ENCODE measurements around the gene TCEA2. TPM values are rescaled to one million over a fixed set of nuclear protein-coding genes. Genes with fewer than 3 reads are reported as not detected.

The TCEA2 gene
- total RNA-seq, 2 experiments from 2014 or later, result 36.4 to 71.2 TPM

GRCh38 chr20:64055893-64056638 lies 6.9 kb upstream of the TCEA2 start:
- Histone ChIP-seq H2AFZ (ENCODE audit: low read length) (no peak overlapping the region), H3K4me2 (ENCODE audit: low read length) (no peak overlapping the region), H3K4me1 (ENCODE audit: insufficient read depth, low read length, poor library complexity, severe bottlenecking) (peaks cover 14% of the 10 kb centered on the region), H3K36me3 (ENCODE audit: insufficient read depth, low read length) (no peaks in the 10 kb centered on the region), H4K20me1 (ENCODE audit: insufficient read depth, low read length) (no peaks in the 10 kb centered on the region), H3K27ac (ENCODE audit: low read depth, low read length, poor library complexity, severe bottlenecking) (no peak overlapping the region), H3K79me2 (ENCODE audit: insufficient read depth, low read depth, low read length) (no peaks in the 10 kb centered on the region), H3K9me2 (ENCODE audit: insufficient read depth, low read length) (no peaks in the 10 kb centered on the region), H3K4me3 (ENCODE audit: low read depth, low read length, poor library complexity, severe bottlenecking) (no peak overlapping the region), H3K9me3 (ENCODE audit: low read length) (no peaks in the 10 kb centered on the region)
- intact Hi-C loops (cut with micrococcal nuclease; ENCODE audit: unreplicated experiment), result no loop called here
- CTCF ChIA-PET (ENCODE audit: unreplicated experiment), result no interaction called here
- TF ChIP-seq EZH2phosphoT487 (IDR thresholded peaks at IDR 0.05; ENCODE audit: borderline replicate concordance, low read depth, low read length) (no peak), CTCF (conservative IDR thresholded peaks at IDR 0.05; ENCODE audit: low read length) (no peak)
- POLR2A ChIA-PET, result no interaction called here
- no peak for DNase-seq (ENCODE audit: low spot score)
- BruUV-seq (replicated peaks), result no TSS peak

GRCh38 chr20:64056639-64056888 lies 6.4 kb upstream of the TCEA2 start:
- Histone ChIP-seq H3K4me2 (ENCODE audit: low read length) (no peak overlapping the region), H3K4me1 (ENCODE audit: insufficient read depth, low read length, poor library complexity, severe bottlenecking) (peaks cover 14% of the 10 kb centered on the region), H3K36me3 (ENCODE audit: insufficient read depth, low read length) (no peaks in the 10 kb centered on the region), H3K9me3 (ENCODE audit: low read length) (no peaks in the 10 kb centered on the region), H2AFZ (ENCODE audit: low read length) (no peak overlapping the region), H3K9me2 (ENCODE audit: insufficient read depth, low read length) (no peaks in the 10 kb centered on the region), H4K20me1 (ENCODE audit: insufficient read depth, low read length) (no peaks in the 10 kb centered on the region), H3K79me2 (ENCODE audit: insufficient read depth, low read depth, low read length) (no peaks in the 10 kb centered on the region), H3K27ac (ENCODE audit: low read depth, low read length, poor library complexity, severe bottlenecking) (no peak overlapping the region), H3K4me3 (ENCODE audit: low read depth, low read length, poor library complexity, severe bottlenecking) (no peak overlapping the region)
- CTCF ChIA-PET (ENCODE audit: unreplicated experiment), result no interaction called here
- TF ChIP-seq CTCF (conservative IDR thresholded peaks at IDR 0.05; ENCODE audit: low read length), result no peak
- TF ChIP-seq EZH2phosphoT487 (IDR thresholded peaks at IDR 0.05; ENCODE audit: borderline replicate concordance, low read depth, low read length), result no peak
- intact Hi-C loops (cut with micrococcal nuclease; ENCODE audit: unreplicated experiment), result no loop called here
- no peak for DNase-seq (ENCODE audit: low spot score)
- no TSS peak for BruUV-seq (replicated peaks)
- POLR2A ChIA-PET, result no interaction called here

DNA sequence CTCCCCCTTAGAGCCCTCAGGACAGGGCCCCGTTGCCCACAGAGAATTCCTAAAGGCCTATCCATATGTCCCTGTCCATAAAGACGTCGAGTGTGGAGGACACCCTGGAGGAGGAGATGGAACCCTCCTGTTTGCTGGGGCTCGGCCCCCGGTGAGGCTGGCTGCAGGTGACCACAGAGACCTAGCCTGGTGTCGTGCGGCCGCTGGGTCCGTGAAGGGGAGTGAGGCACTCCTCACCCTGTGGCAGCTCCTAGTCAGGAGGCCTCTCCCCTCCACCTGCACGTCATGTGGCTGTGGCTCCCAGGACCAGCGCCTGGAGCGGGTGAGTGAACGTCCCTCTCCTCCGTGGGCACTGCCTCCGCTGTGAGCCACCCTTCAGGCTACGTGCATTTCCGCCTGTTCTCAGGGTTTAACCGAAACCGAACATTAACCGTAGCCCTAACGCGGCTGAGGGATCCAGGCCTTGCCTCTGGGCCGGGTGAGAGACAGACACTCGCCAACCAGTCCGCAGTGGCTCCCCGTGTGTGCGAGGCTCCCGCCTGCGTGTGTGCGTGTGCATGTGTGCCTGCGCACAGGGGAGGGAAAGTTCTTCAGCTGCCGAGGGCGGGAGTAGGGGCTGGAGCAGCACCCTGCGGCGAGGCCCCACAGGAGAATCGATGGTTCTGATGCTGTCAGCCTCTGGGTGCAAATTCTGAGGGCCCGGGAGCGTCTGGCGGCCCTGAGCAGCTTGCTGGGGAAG lies 5.9 kb upstream of the TCEA2 start:
- no peak overlapping the region for H2AFZ ChIP-seq (ENCODE audit: low read length)
- ChIA-PET POLR2A (no interaction called here), CTCF (ENCODE audit: unreplicated experiment) (no interaction called here)
- no peak overlapping the region for H3K27ac ChIP-seq (ENCODE audit: low read depth, low read length, poor library complexity, severe bottlenecking)
- no TSS peak for BruUV-seq (replicated peaks)
- no peaks in the 10 kb centered on the region for H3K79me2 ChIP-seq (ENCODE audit: insufficient read depth, low read depth, low read length)
- H3K4me1 ChIP-seq (ENCODE audit: insufficient read depth, low read length, poor library complexity, severe bottlenecking), result peaks cover 15% of the 10 kb centered on the region
- intact Hi-C loops (cut with micrococcal nuclease; ENCODE audit: unreplicated experiment), result no loop called here
- no peak for DNase-seq (ENCODE audit: low spot score)
- H3K4me2 ChIP-seq (ENCODE audit: low read length), result no peak overlapping the region
- no peaks in the 10 kb centered on the region for H4K20me1 ChIP-seq (ENCODE audit: insufficient read depth, low read length)
- H3K9me3 ChIP-seq (ENCODE audit: low read length), result no peaks in the 10 kb centered on the region
- no peaks in the 10 kb centered on the region for H3K9me2 ChIP-seq (ENCODE audit: insufficient read depth, low read length)
- TF ChIP-seq CTCF (conservative IDR thresholded peaks at IDR 0.05; ENCODE audit: low read length) (no peak), EZH2phosphoT487 (IDR thresholded peaks at IDR 0.05; ENCODE audit: borderline replicate concordance, low read depth, low read length) (no peak)
- no peak overlapping the region for H3K4me3 ChIP-seq (ENCODE audit: low read depth, low read length, poor library complexity, severe bottlenecking)
- no peaks in the 10 kb centered on the region for H3K36me3 ChIP-seq (ENCODE audit: insufficient read depth, low read length)
